ENCODE data around the gene ETFB. TPM values are rescaled to one million over a fixed set of nuclear protein-coding genes. Genes with fewer than 3 reads are reported as not detected.

ETFB gene
- total RNA-seq, 2 donors from 2014 or later, result 58.7 to 61.5 TPM

DNA sequence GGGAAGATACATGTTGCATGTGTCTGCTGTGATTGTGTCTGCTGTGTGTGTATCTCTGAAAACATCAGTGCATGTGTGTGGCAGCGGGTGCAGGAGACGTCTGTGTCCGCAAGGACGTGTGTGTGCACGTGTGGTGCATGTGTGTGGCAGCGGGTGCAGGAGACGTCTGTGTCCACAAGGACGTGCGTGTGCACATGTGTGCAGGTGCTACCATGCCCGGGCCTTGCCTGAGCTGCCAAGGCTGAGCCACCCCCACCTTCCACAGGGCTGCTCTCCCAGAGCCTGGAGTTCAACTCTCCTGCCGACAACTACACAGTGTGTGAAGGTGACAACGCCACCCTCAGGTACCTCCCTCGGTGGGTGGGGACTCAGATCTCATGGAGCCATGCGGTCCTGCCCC, 44.4 kb downstream of the ETFB start:
- DNase-seq (no peak), ATAC-seq (no peak)
- Histone ChIP-seq H3K4me3 (no peak overlapping the region), H3K9me3 (no peaks in the 10 kb centered on the region), H3K36me3 (replicated peaks in 1 of 2; ENCODE audit: insufficient read depth in 1 of 2, low read depth in 2 of 2) (no peaks in the 10 kb centered on the region), H3K4me1 (no peaks in the 10 kb centered on the region), H3K27ac (no peak overlapping the region), H3K27me3 (peaks cover 0 to 8% of the 10 kb centered on the region in 2 donors)
- 20 to 44% methylated on average over 1 to 14 of the region's 14 CpGs for WGBS, 2 donors
- intact Hi-C loops (cut with DNase I), result no loop called here
- no peak for TF ChIP-seq POLR2A (IDR thresholded peaks at IDR 0.05)
- TF ChIP-seq, protein P1, sequence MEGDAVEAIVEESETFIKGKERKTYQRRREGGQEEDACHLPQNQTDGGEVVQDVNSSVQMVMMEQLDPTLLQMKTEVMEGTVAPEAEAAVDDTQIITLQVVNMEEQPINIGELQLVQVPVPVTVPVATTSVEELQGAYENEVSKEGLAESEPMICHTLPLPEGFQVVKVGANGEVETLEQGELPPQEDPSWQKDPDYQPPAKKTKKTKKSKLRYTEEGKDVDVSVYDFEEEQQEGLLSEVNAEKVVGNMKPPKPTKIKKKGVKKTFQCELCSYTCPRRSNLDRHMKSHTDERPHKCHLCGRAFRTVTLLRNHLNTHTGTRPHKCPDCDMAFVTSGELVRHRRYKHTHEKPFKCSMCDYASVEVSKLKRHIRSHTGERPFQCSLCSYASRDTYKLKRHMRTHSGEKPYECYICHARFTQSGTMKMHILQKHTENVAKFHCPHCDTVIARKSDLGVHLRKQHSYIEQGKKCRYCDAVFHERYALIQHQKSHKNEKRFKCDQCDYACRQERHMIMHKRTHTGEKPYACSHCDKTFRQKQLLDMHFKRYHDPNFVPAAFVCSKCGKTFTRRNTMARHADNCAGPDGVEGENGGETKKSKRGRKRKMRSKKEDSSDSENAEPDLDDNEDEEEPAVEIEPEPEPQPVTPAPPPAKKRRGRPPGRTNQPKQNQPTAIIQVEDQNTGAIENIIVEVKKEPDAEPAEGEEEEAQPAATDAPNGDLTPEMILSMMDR (IDR thresholded peaks at IDR 0.05), result no peak

DNA sequence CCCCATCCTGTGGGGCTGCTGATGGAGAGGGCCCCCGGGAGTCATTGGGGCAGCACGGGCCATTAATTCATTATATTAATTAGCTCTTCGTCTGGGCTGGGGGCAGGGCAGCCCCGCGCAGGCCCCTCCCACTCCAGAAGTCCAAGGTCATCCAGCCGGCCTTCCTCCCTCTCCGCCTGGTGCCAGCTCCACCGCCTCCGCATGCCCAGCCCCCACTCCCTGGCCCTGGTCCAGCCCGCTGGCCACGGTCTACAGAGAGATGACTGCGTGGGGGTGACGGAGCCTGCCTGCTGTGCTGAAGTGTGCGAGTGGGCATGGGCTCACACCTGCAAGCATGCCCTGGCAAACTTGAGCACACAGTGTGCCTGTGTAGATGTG, 45.9 kb downstream of the ETFB start:
- intact Hi-C loops (cut with DNase I), result no loop called here

DNA sequence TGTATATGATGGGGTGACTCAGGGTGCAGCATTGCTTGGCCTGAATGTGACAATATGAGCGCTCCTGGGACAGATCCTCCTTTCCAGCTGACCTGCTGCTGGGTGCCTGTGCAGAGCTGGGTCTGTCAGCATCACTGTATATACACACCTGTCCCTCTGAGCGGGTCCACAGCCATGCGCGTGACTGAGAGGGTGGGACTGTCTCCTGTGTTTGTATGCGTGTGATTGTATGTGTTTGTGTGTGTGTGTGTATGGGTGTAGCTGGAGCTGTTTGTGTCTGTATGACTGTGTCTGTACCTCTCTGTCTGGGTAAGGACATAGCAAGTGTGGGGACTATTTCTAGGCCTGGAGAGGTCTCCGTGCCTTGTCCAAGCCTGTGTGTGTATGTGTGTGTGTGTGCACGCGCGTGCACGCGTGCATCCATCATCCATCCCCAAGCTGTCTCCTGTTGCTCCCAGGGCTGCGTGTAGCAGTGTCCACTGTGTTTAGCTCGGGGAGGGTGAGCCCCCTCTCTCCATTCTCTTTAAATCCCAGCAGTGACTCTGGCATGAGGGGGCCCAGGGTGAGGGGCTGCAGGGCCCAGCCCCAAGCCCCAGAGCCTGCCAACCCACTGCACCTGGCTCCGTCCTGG, 46.4 kb downstream of the ETFB start:
- H3K27ac ChIP-seq, result no peak overlapping the region
- intact Hi-C loops (cut with DNase I), result no loop called here
- H3K9me3 ChIP-seq, result no peaks in the 10 kb centered on the region
- no peaks in the 10 kb centered on the region for H3K27me3 ChIP-seq
- no peaks in the 10 kb centered on the region for H3K36me3 ChIP-seq (replicated peaks in 1 of 2; ENCODE audit: insufficient read depth in 1 of 2, low read depth in 2 of 2)
- WGBS, 2 donors, result 61 to 63% methylated on average over 11 to 14 of the region's 14 CpGs
- TF ChIP-seq, protein P1 (IDR thresholded peaks at IDR 0.05), result no peak
- TF ChIP-seq POLR2A (IDR thresholded peaks at IDR 0.05), result no peak
- ATAC-seq, result no peak
- H3K4me1 ChIP-seq, result no peaks in the 10 kb centered on the region
- no peak overlapping the region for H3K4me3 ChIP-seq
- DNase-seq, result no peak

More for the DNA sequence above, 45.9 kb downstream of the ETFB start:
- TF ChIP-seq, protein P1 (IDR thresholded peaks at IDR 0.05), result no peak
- no peak for TF ChIP-seq POLR2A (IDR thresholded peaks at IDR 0.05)
- H3K4me1 ChIP-seq, result no peaks in the 10 kb centered on the region
- H3K27me3 ChIP-seq, result no peaks in the 10 kb centered on the region
- H3K4me3 ChIP-seq, result no peak overlapping the region
- ATAC-seq (peak; percentile 18), DNase-seq (peak in 1 of 4 donors; percentile 18)
- no peak overlapping the region for H3K27ac ChIP-seq
- WGBS, 2 donors, result 15% methylated on average over 14 of the region's 14 CpGs; no CpG with 5 or more reads in 1 of the 2 donors
- H3K36me3 ChIP-seq (replicated peaks in 1 of 2; ENCODE audit: insufficient read depth in 1 of 2, low read depth in 2 of 2), result no peaks in the 10 kb centered on the region
- no peaks in the 10 kb centered on the region for H3K9me3 ChIP-seq

DNA sequence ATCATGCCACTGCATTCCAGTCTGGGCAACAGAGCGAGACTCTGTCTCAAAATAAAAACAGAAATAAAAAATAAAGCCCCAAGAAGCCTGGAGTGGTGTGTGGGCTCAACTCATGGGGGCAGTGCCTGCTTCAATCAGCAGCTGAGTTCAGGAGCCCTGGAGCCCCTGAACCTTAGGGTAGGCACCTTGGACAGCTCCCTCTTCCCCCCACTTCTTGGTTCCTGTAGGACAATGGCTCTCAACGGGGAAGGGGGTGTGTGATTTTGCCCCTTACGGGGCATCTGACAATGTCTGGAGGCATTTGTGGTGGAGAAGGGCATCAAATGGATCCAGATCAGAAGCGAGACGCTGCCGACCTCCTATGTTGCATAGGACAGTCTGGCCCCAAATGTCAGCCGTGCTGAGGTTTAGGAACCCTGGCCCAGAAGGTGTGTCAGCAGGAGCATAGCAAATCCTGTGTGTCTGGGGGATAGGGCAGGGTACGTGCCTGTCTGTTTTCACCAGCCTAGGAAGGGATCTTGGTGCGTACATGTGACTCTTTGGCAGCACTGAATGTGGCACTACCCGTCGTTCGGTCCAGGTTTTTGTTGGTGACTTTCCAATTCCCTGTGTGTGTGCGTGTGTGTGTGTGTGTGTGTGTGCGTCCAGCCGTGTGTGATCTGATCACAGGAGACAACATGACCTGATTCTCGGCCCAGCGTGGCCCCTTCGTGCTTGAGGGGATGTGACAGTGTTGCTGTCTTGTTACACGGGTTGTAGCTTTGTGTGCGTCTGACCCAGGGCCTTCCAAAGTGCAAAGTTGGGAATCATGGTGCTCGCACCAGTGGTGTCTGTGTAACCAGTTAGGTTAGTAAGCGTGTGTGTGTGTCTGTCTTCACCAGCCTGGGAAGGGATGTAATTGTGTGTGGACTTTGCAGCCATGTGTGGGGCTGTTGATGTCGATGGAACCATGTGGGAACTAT, 47.2 kb downstream of the ETFB start:
- Histone ChIP-seq H3K9me3 (no peaks in the 10 kb centered on the region), H3K4me3 (no peak overlapping the region), H3K4me1 (no peaks in the 10 kb centered on the region), H3K27ac (no peak overlapping the region), H3K36me3 (replicated peaks in 1 of 2; ENCODE audit: insufficient read depth in 1 of 2, low read depth in 2 of 2) (no peaks in the 10 kb centered on the region), H3K27me3 (no peaks in the 10 kb centered on the region)
- DNase-seq, result no peak
- intact Hi-C loops (cut with DNase I), result no loop called here
- ATAC-seq, result no peak
- 55 to 60% methylated on average over 19 to 23 of the region's 23 CpGs for WGBS, 2 donors
- TF ChIP-seq POLR2A (IDR thresholded peaks at IDR 0.05), result no peak
- TF ChIP-seq, protein P1 (IDR thresholded peaks at IDR 0.05), result no peak

Data from body of pancreas (tissue), 4 donors.